Erythroblast (primary cell): Measurements from ENCODE around the gene SF3B1.

Source experiments
- GATA1 ChIP-seq: IDR thresholded peaks from 2 replicates; pipeline ENCODE4 v1.6.1; 2011; ENCODE audit warnings: low read depth, mild to moderate bottlenecking, control low read depth, low read length, moderate library complexity
- POLR2A ChIP-seq: IDR thresholded peaks from 2 replicates; pipeline ENCODE4 v1.6.1; 2011; ENCODE audit warnings: mild to moderate bottlenecking, low read length

DNA sequence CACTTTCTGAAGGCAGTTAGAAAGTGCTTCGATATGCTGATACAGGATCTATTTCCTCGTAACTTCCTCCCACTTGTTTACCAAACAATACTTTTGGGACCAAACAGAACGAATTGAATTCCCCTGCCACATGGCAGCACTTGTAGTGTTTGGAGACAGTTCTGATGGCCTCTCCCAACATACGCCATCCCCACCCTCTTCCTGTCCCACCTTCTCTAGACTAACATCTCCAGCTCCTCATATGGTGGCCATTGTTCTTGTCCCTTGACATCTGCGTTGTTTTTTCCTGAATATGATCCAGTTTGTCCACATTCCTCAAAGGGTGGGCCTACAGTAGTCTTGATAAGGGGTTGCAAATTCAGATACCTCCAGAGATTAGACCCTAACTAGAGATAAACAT lies 70.8 kb downstream of the SF3B1 start:
- no peak for TF ChIP-seq POLR2A
- no peak for TF ChIP-seq GATA1
